PC-9 (cell line): ENCODE data around the gene OPALIN.

Source experiments
- CTCF ChIP-seq: fragments of 200-600 bp; sonication (generic); conservative IDR thresholded peaks from 2 replicates; pipeline ENCODE4 v1.6.1; 2017; ENCODE audit warnings: mixed run types, antibody characterized with exemption, mild to moderate bottlenecking, moderate library complexity
- EZH2 ChIP-seq: fragments of 200-600 bp; sonication (generic); IDR thresholded peaks from 2 replicates; pipeline ENCODE4 v1.8.0; 2017; ENCODE audit warnings: antibody characterized with exemption, low read depth

GRCh38 chr10:96321822-96322221, 37.0 kb downstream of the OPALIN start:
- no peak for TF ChIP-seq EZH2
- TF ChIP-seq CTCF, result no peak
